CD4-positive, CD25-positive, alpha-beta regulatory T cell (primary cell): Measurements from ENCODE around the gene OTUD3. TPM values are rescaled to one million over a fixed set of nuclear protein-coding genes. Genes with fewer than 3 reads are reported as not detected.
"Not testable (repeated sequence)": the region's sequence is repeated elsewhere in the genome, so short reads cannot be mapped to it uniquely, and the experiment has no call there.

Experiments used
- ATAC-seq, 2 donors: fragments of 150-1000 bp; cut with Tn5 transposase; one replicate each; pipeline ENCODE4 v1.10.0; 2021; ENCODE audit warnings: low read depth in 2 of 2, moderate number of reproducible peaks in 2 of 2, moderate library complexity in 1 of 2
- DNase-seq, 3 donors: peaks; one replicate each; pipeline versions ENCODE4 v3.0.0 to v3.0.0-alpha.2; 2012 to 2022; ENCODE audit warnings: mixed read lengths in 1 of 3
- H3K27ac ChIP-seq: one replicate; pipeline ENCODE4 v1.7.0; 2013; ENCODE audit warnings: mild to moderate bottlenecking, low read length; ENCODE audit not compliant: insufficient read depth, poor library complexity, severe bottlenecking
- H3K27me3 ChIP-seq: one replicate; pipeline ENCODE4 v1.7.0; 2013; ENCODE audit warnings: low read length; ENCODE audit not compliant: control insufficient read depth, insufficient read depth
- H3K36me3 ChIP-seq: one replicate; pipeline ENCODE4 v1.7.0; 2013; ENCODE audit warnings: mild to moderate bottlenecking, low read length, moderate library complexity; ENCODE audit not compliant: control insufficient read depth, insufficient read depth
- H3K4me1 ChIP-seq: 2 replicates; pipeline ENCODE4 v1.7.0; 2013; ENCODE audit warnings: mild to moderate bottlenecking, low read length; ENCODE audit not compliant: insufficient read depth, control insufficient read depth, poor library complexity, severe bottlenecking
- H3K4me3 ChIP-seq: one replicate; pipeline ENCODE4 v1.7.0; 2013; ENCODE audit warnings: low read depth, mild to moderate bottlenecking, low read length, moderate library complexity
- H3K9me3 ChIP-seq, 2 experiments: 1 replicate in 1 of 2; 2 replicates in 1 of 2; pipeline ENCODE4 v1.7.0; 2013; ENCODE audit warnings: low read length in 2 of 2, mild to moderate bottlenecking in 1 of 2, moderate library complexity in 1 of 2; ENCODE audit not compliant: control insufficient read depth in 2 of 2
- H3K27ac Mint-ChIP-seq, 3 donors: one replicate each; pipeline ENCODE4 v1.8.0; 2020 to 2022; ENCODE audit warnings: mild to moderate bottlenecking in 3 of 3, mixed read lengths in 3 of 3, moderate library complexity in 2 of 3
- H3K27me3 Mint-ChIP-seq: one replicate; pipeline ENCODE4 v1.8.0; 2022; ENCODE audit warnings: mild to moderate bottlenecking, mixed read lengths
- H3K36me3 Mint-ChIP-seq: one replicate; pipeline ENCODE4 v1.8.0; 2020; ENCODE audit warnings: mixed read lengths
- H3K4me1 Mint-ChIP-seq, 4 donors: one replicate each; pipeline ENCODE4 v1.8.0; 2020 to 2022; ENCODE audit warnings: mixed read lengths in 4 of 4, mild to moderate bottlenecking in 1 of 4
- H3K4me3 Mint-ChIP-seq, 4 donors: one replicate each; pipeline ENCODE4 v1.8.0; 2020 to 2022; ENCODE audit warnings: mild to moderate bottlenecking in 4 of 4, mixed read lengths in 4 of 4, moderate library complexity in 3 of 4
- H3K9me3 Mint-ChIP-seq, 7 donors: one replicate each; pipeline ENCODE4 v1.8.0; 2020 to 2022; ENCODE audit warnings: mixed read lengths in 7 of 7, mild to moderate bottlenecking in 3 of 7, moderate library complexity in 2 of 7
- polyA plus RNA-seq, 4 donors: library from polyadenylated mRNA; unstranded; fragments of 300-500 nt; fragmentation: Illumina TruSeq; gene quantifications; one replicate each; pipeline ENCODE4 v1.2.3, GENCODE V29; 2021
- total RNA-seq: library from RNA; stranded (reverse); gene quantifications from one replicate; pipeline ENCODE4 v1.2.3, GENCODE V29; 2022

Gene OTUD3
- total and polyA plus RNA-seq, 5 donors from 2014 or later: 0.72 to 20.9 (median 1.1) TPM

GRCh38 chr1:19927130-19927421, 44.9 kb downstream of the OTUD3 start:
- ATAC-seq, H3K4me3 ChIP-seq, H3K36me3 Mint-ChIP-seq, H3K27ac Mint-ChIP-seq, H3K4me1 Mint-ChIP-seq, H3K4me1 ChIP-seq, H3K27me3 ChIP-seq, H3K27me3 Mint-ChIP-seq, H3K36me3 ChIP-seq, H3K4me3 Mint-ChIP-seq, DNase-seq, H3K27ac ChIP-seq: not testable (repeated sequence)
- H3K9me3 ChIP-seq: peaks cover 17 to 18% of the 10 kb centered on the region in 2 experiments
- H3K9me3 Mint-ChIP-seq: peaks cover 0 to 19% (median 4%) of the 10 kb centered on the region in 7 donors

- H3K4me3 ChIP-seq: no peak overlapping the region
- DNase-seq: no peak
- H3K27me3 Mint-ChIP-seq: no peaks in the 10 kb centered on the region
- H3K4me3 Mint-ChIP-seq: no peak overlapping the region
- no peaks in the 10 kb centered on the region for H3K27me3 ChIP-seq
- H3K9me3 Mint-ChIP-seq: peaks cover 0 to 31% (median 10%) of the 10 kb centered on the region in 7 donors
- ATAC-seq: no peak
- H3K27ac Mint-ChIP-seq: no peak overlapping the region
- H3K36me3 ChIP-seq: no peaks in the 10 kb centered on the region
- H3K4me1 ChIP-seq: no peaks in the 10 kb centered on the region
- H3K9me3 ChIP-seq: peaks cover 22 to 25% of the 10 kb centered on the region in 2 experiments
- H3K4me1 Mint-ChIP-seq: no peaks in the 10 kb centered on the region
- H3K36me3 Mint-ChIP-seq: no peaks in the 10 kb centered on the region
- H3K27ac ChIP-seq: no peak overlapping the region
These were observed 50.7 kb downstream of the OTUD3 start for GRCh38 chr1:19932866-19933265.

DNA sequence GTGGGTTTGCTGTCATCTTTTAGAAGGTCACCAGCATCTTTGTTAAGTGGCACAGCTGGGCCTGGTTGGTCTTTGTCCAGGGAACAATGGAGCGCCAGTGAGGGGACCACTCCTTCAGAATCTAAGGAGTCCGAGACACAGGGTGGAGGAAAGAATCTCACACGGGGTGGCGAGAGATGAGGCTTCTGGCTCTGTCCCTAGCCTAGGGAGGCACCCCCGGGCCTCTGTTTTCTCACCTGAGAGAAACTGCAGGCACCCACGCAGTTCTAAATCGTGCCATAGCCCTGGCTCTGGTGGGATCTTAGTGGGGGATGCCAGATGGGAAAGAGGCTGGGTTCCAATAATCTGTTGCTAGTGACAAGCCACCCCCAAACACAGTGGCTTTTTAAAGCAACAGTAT, 52.1 kb downstream of the OTUD3 start:
- Histone ChIP-seq H3K27ac (no peak overlapping the region), H3K4me3 (no peak overlapping the region), H3K36me3 (no peaks in the 10 kb centered on the region), H3K4me1 (no peaks in the 10 kb centered on the region), H3K27me3 (no peaks in the 10 kb centered on the region), H3K9me3 (peaks cover 22 to 25% of the 10 kb centered on the region in 2 experiments)
- H3K27me3 Mint-ChIP-seq: peaks cover 5% of the 10 kb centered on the region
- ATAC-seq (no peak), DNase-seq (no peak)
- H3K27ac Mint-ChIP-seq: no peak overlapping the region
- H3K4me3 Mint-ChIP-seq: no peak overlapping the region
- H3K4me1 Mint-ChIP-seq: no peaks in the 10 kb centered on the region
- peaks cover 0 to 29% (median 9%) of the 10 kb centered on the region in 7 donors for H3K9me3 Mint-ChIP-seq
- no peaks in the 10 kb centered on the region for H3K36me3 Mint-ChIP-seq

DNA sequence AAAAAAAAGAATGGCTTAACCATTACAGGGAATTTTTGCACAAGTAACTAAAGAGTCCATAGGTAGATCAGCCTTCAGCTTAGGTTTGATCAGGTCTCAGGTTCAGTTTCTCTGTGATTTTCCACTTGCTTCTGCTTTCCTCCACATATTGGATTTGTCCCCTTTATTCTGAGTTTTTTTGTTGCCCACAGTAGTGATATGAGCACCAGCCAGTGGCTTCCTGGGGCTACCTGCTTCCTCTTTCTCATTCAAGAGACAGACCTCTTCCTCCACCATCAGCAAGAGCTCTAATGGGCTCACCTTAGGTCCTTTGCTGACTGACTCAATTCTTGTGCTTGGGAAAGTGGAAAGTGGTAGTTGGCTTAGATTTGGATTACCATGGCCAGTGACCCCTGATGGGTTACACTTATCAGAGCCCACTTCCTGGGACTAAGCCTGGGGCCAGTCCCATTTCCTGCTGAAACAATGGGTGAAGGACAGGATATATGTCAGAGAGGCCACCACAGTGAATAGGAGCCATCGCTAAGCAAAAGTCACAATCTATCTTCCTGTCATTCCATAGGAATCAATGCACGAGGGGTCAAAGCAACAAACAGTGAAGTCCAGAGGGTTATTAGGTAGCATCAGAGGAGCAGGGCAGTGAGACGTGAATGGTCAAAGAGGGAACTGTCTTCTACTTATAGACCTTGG, 54.0 kb downstream of the OTUD3 start:
- peaks cover 9% of the 10 kb centered on the region for H3K27me3 Mint-ChIP-seq
- H3K4me3 Mint-ChIP-seq: no peak overlapping the region
- ATAC-seq (no peak), DNase-seq (no peak)
- no peaks in the 10 kb centered on the region for H3K36me3 ChIP-seq
- no peaks in the 10 kb centered on the region for H3K27me3 ChIP-seq
- H3K27ac ChIP-seq: no peak overlapping the region
- no peaks in the 10 kb centered on the region for H3K36me3 Mint-ChIP-seq
- no peak overlapping the region for H3K4me3 ChIP-seq
- H3K27ac Mint-ChIP-seq: no peak overlapping the region
- H3K9me3 Mint-ChIP-seq: peaks cover 0 to 20% (median 9%) of the 10 kb centered on the region in 7 donors
- H3K4me1 Mint-ChIP-seq: no peaks in the 10 kb centered on the region
- peaks cover 12 to 16% of the 10 kb centered on the region in 2 experiments for H3K9me3 ChIP-seq
- no peaks in the 10 kb centered on the region for H3K4me1 ChIP-seq

- DNase-seq (no peak), ATAC-seq (no peak)
- Mint-ChIP-seq H3K4me1 (no peaks in the 10 kb centered on the region), H3K9me3 (peaks cover 0 to 5% (median 0%) of the 10 kb centered on the region in 7 donors), H3K27me3 (peaks cover 9% of the 10 kb centered on the region), H3K36me3 (no peaks in the 10 kb centered on the region), H3K27ac (no peak overlapping the region), H3K4me3 (no peak overlapping the region)
- Histone ChIP-seq H3K9me3 (no peaks in the 10 kb centered on the region), H3K27me3 (no peaks in the 10 kb centered on the region), H3K36me3 (no peaks in the 10 kb centered on the region), H3K4me1 (no peaks in the 10 kb centered on the region), H3K27ac (no peak overlapping the region), H3K4me3 (no peak overlapping the region)
These were observed 56.3 kb downstream of the OTUD3 start for GRCh38 chr1:19938472-19938871.

DNA sequence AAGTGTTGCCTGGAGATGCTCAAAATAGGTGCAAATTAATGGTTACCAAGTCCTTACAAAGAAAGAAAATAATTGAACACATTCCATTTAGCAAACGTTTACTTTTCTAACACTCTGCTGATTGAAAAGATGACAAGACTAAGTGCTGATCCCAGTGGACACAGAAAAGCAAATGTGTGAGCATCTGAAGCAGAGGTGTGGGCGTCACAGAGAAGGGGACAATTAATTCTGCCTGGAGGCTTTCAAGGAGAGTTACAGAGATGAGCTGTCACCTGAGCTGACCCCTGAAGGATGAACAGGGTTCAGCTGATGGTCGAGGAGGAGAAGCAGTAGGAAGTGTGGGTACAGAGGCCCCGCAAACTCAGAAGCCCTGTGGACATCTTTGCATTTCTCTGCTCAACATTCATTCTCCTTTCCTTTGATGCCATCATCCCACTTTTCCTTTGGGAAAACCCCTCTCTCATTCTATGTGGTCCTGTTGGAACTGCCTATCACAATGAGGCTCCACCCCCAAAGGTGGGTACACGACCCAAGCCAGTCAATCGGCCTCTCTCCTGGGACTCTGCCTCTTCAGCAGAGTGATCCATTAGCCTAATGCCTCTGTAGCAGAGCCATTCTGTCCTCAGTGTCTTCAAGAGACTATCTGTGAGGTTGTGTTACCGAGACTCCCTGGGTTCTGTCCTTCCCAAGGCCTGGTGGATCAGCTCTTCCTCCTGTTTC, 58.5 kb downstream of the OTUD3 start:
- H3K4me3 ChIP-seq: no peak overlapping the region
- H3K36me3 Mint-ChIP-seq: no peaks in the 10 kb centered on the region
- no peaks in the 10 kb centered on the region for H3K27me3 ChIP-seq
- H3K4me1 ChIP-seq: no peaks in the 10 kb centered on the region
- H3K4me3 Mint-ChIP-seq: no peak overlapping the region
- peaks cover 0 to 7% (median 0%) of the 10 kb centered on the region in 7 donors for H3K9me3 Mint-ChIP-seq
- H3K27ac Mint-ChIP-seq: no peak overlapping the region
- H3K27me3 Mint-ChIP-seq: peaks cover 13% of the 10 kb centered on the region
- DNase-seq (no peak), ATAC-seq (no peak)
- H3K9me3 ChIP-seq: no peaks in the 10 kb centered on the region
- H3K36me3 ChIP-seq: no peaks in the 10 kb centered on the region
- no peaks in the 10 kb centered on the region for H3K4me1 Mint-ChIP-seq
- H3K27ac ChIP-seq: no peak overlapping the region

DNA sequence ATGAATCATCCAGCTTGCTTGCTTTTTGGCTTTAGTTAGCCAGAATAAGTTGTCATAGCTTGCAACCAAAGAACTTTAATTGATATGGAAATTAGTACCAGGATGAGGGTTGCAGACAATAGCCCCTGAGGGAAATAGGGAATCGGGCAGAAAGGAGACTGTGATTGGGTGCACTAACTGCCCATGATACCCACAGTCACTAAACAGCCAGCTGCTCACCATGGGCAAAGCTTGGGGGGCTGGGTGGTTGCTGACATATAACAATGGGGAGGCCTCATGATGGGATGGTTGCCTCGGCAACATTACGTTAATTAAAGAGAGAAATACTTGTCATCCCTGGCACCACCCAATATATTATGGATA, 59.0 kb downstream of the OTUD3 start:
- no peaks in the 10 kb centered on the region for H3K4me1 Mint-ChIP-seq
- H3K36me3 Mint-ChIP-seq: no peaks in the 10 kb centered on the region
- H3K36me3 ChIP-seq: no peaks in the 10 kb centered on the region
- H3K4me3 Mint-ChIP-seq: no peak overlapping the region
- ATAC-seq (no peak), DNase-seq (no peak)
- no peaks in the 10 kb centered on the region for H3K4me1 ChIP-seq
- H3K9me3 Mint-ChIP-seq: peaks cover 0 to 6% (median 0%) of the 10 kb centered on the region in 7 donors
- H3K27me3 Mint-ChIP-seq: peaks cover 17% of the 10 kb centered on the region
- no peaks in the 10 kb centered on the region for H3K9me3 ChIP-seq
- no peaks in the 10 kb centered on the region for H3K27me3 ChIP-seq
- H3K27ac ChIP-seq: no peak overlapping the region
- H3K4me3 ChIP-seq: no peak overlapping the region
- no peak overlapping the region for H3K27ac Mint-ChIP-seq

- Mint-ChIP-seq H3K27ac (no peak overlapping the region), H3K4me3 (no peak overlapping the region), H3K4me1 (no peaks in the 10 kb centered on the region), H3K27me3 (peaks cover 24% of the 10 kb centered on the region), H3K9me3 (peaks cover 0 to 6% (median 0%) of the 10 kb centered on the region in 7 donors), H3K36me3 (no peaks in the 10 kb centered on the region)
- no peak overlapping the region for H3K27ac ChIP-seq
- H3K4me1 ChIP-seq: no peaks in the 10 kb centered on the region
- no peaks in the 10 kb centered on the region for H3K9me3 ChIP-seq
- no peaks in the 10 kb centered on the region for H3K27me3 ChIP-seq
- no peak for ATAC-seq
- H3K4me3 ChIP-seq: no peak overlapping the region
- no peaks in the 10 kb centered on the region for H3K36me3 ChIP-seq
- no peak for DNase-seq
These were observed 59.9 kb downstream of the OTUD3 start for GRCh38 chr1:19942088-19942487.
